ENCODE results near the gene C11orf21.

C11orf21 gene

GRCh38 chr11:2310786-2311352 lies 9.2 kb upstream of the C11orf21 start:
- intact Hi-C loops (cut with DNase I): no loop called here
- peak in 2 of 10 donors; percentile 59 to 72 for DNase-seq

GRCh38 chr11:2310073-2310785 lies 8.5 kb upstream of the C11orf21 start:
- intact Hi-C loops (cut with DNase I): no loop called here
- DNase-seq: peak in 2 of 10 donors; percentile 58 to 67

GRCh38 chr11:2309251-2310072 lies 7.7 kb upstream of the C11orf21 start:
- peak in 2 of 10 donors; percentile 47 to 75 for DNase-seq
- intact Hi-C loops (cut with DNase I): loop anchor here (5.0 kb wide), 1 partner anchor 93 kb away; the partner anchor contains the start of gene TSSC4

GRCh38 chr11:2308713-2309112 lies 7.0 kb upstream of the C11orf21 start:
- intact Hi-C loops (cut with DNase I): loop anchor here (5.0 kb wide), 1 partner anchor 94 kb away; the partner anchor contains the start of gene TSSC4
- peak in 1 of 10 donors; percentile 46 for DNase-seq

- intact Hi-C loops (cut with DNase I): loop anchor here (5.0 kb wide), 1 partner anchor 95 kb away; the partner anchor contains the start of gene TSSC4
- peak in 1 of 10 donors; percentile 71 for DNase-seq
Observed at GRCh38 chr11:2307501-2308331, 6.0 kb upstream of the C11orf21 start.

- DNase-seq: peak in 1 of 10 donors; percentile 78
- intact Hi-C loops (cut with DNase I): loop anchor here (5.0 kb wide), 1 partner anchor 95 kb away; the partner anchor contains the start of gene TSSC4
Observed at GRCh38 chr11:2306877-2307500, 5.3 kb upstream of the C11orf21 start.

GRCh38 chr11:2306452-2306823 lies 4.7 kb upstream of the C11orf21 start:
- intact Hi-C loops (cut with DNase I): loop anchor here (5.0 kb wide), 1 partner anchor 96 kb away; the partner anchor contains the start of gene TSSC4
- peak in 1 of 10 donors; percentile 60 for DNase-seq

- intact Hi-C loops (cut with DNase I): loop anchor here (1.0 to 5.0 kb wide), 3 partner anchors 96 to 225 kb away; partner anchors contain the start of gene TSSC4
- DNase-seq: peak in 1 of 10 donors; percentile 67
Observed at GRCh38 chr11:2305788-2306451, 4.2 kb upstream of the C11orf21 start.

- peak; percentile 61 to 96 (median 84) for DNase-seq
- intact Hi-C loops (cut with DNase I): loop anchor here (1.0 to 5.0 kb wide), 3 partner anchors 97 to 226 kb away; partner anchors contain the start of gene TSSC4
Observed at GRCh38 chr11:2305140-2305778, 3.5 kb upstream of the C11orf21 start.

GRCh38 chr11:2304506-2305139 lies 2.9 kb upstream of the C11orf21 start:
- intact Hi-C loops (cut with DNase I): loop anchor here (1.0 to 5.0 kb wide), 4 partner anchors 98 to 227 kb away; partner anchors contain the start of gene TSSC4
- peak in 1 of 10 donors; percentile 74 for DNase-seq

- intact Hi-C loops (cut with DNase I): loop anchor here (5.0 kb wide), 1 partner anchor 107 kb away; no protein-coding TSS in a partner anchor
- peak in 2 of 10 donors; percentile 67 to 73 for DNase-seq
Observed at GRCh38 chr11:2303627-2304505, 2.1 kb upstream of the C11orf21 start.

- DNase-seq: peak in 1 of 10 donors; percentile 86
- intact Hi-C loops (cut with DNase I): loop anchor here (5.0 kb wide), 1 partner anchor 106 kb away; no protein-coding TSS in a partner anchor
Observed at GRCh38 chr11:2302896-2303626, 1.3 kb upstream of the C11orf21 start.

- DNase-seq: peak in 1 of 10 donors; percentile 81
- intact Hi-C loops (cut with DNase I): loop anchor here (5.0 kb wide), 1 partner anchor 105 kb away; no protein-coding TSS in a partner anchor
Observed at GRCh38 chr11:2302306-2302895, 683 bp upstream of the C11orf21 start.

GRCh38 chr11:2300936-2301630 lies 635 bp downstream of the C11orf21 start:
- DNase-seq: peak in 2 of 10 donors; percentile 63 to 66
- intact Hi-C loops (cut with DNase I): loop anchor here (5.0 kb wide), 1 partner anchor 104 kb away; no protein-coding TSS in a partner anchor

Measured in posterior cingulate gyrus (tissue), 11 donors.